Left ventricle myocardium superior (tissue), 1 donor: Measurements from ENCODE around the gene ZBP1. TPM values are rescaled to one million over a fixed set of nuclear protein-coding genes. Genes with fewer than 3 reads are reported as not detected.
"Not testable (repeated sequence)": the region's sequence is repeated elsewhere in the genome, so short reads cannot be mapped to it uniquely, and the experiment has no call there.

Experiments used
- ATAC-seq: fragments of 200-7000 bp; cut with Tn5 transposase; one replicate; pipeline ENCODE4 v1.9.1; 2020; ENCODE audit warnings: mild to moderate bottlenecking, moderate library complexity
- DNase-seq: peaks from one replicate; pipeline ENCODE4 v3.0.0-alpha.2; 2020
- intact Hi-C: fragments of 100-400 bp; cut with micrococcal nuclease; formaldehyde crosslinking; loops from one replicate; pipeline ENCODE4 v1.11.0; 2022
- total RNA-seq: library from RNA; stranded (reverse); fragmentation: NEBNext Ultra II Directional; extraction: Animal tissue kit (Norgen Biotek cat#: 25700); gene quantifications from one replicate; pipeline ENCODE4 v1.2.1, GENCODE V29; 2021
- donor health status: DM: no; HTN: yes; CAD: no; lungs with severe emphysema.

ZBP1 gene
- total RNA-seq, 1 donor from 2014 or later: 0.15 TPM

DNA sequence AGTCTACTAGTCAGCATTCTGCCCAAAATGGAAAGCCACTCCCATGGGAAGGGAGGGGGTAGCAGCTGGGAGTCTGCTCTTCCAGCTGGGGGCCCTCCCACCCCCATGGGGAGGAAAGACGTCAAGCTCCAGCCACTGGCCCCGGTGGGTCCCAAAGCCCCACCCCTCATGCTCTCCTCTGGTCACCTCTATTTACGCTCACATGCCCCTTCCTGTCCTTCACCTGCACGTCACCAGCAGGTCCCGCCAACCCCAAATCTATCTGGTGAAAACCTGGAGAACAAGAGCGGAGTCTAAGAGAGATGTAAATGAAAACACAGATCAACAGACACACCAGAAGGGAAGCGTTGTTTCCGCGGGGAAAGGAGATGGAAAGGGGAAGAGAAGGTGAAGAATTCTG is 30.0 kb upstream of the ZBP1 start:
- ATAC-seq: no peak
- DNase-seq: no peak
- intact Hi-C loops: loop anchor here (10.0 kb wide), 1 partner anchor 435 kb away; no protein-coding TSS in a partner anchor

DNA sequence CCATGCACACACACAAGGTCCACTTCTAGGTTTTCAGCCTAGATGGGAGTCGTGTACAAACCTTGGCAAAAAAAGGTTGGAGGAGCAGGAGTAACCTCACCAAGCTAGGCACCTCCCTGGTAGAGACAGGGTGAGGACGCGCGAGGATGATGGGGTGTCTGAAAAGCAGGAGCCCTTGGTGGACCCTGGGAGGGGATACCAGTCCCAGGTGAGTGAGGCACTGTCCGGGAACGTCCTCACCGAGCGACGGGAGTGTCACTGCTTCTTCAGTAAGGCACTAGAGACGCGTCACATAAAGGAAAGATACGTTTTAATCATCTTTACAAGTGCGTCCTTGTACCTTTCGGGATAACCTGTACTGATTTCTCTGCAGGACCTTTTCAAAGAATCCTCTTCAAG is 29.4 kb upstream of the ZBP1 start:
- intact Hi-C loops: loop anchor here (10.0 kb wide), 1 partner anchor 435 kb away; no protein-coding TSS in a partner anchor
- ATAC-seq (no peak), DNase-seq (peak; percentile 19)

DNA sequence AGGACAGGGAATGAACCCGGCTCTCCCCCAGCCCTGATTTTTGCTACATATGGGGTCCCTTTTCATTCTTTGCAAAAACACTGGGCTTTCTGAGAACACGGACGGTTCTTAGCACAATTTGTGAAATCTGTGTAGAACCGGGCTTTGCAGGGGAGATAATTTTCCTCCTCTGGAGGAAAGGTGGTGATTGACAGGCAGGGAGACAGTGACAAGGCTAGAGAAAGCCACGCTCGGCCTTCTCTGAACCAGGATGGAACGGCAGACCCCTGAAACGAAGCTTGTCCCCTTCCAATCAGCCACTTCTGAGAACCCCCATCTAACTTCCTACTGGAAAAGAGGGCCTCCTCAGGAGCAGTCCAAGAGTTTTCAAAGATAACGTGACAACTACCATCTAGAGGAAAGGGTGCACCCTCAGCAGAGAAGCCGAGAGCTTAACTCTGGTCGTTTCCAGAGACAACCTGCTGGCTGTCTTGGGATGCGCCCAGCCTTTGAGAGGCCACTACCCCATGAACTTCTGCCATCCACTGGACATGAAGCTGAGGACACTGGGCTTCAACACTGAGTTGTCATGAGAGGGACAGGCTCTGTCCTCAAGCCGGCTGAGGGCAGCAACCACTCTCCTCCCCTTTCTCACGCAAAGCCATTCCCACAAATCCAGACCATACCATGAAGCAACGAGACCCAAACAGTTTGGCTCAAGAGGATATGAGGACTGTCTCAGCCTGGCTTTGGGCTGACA is 28.8 kb upstream of the ZBP1 start:
- DNase-seq: no peak
- intact Hi-C loops: no loop called here
- no peak for ATAC-seq

DNA sequence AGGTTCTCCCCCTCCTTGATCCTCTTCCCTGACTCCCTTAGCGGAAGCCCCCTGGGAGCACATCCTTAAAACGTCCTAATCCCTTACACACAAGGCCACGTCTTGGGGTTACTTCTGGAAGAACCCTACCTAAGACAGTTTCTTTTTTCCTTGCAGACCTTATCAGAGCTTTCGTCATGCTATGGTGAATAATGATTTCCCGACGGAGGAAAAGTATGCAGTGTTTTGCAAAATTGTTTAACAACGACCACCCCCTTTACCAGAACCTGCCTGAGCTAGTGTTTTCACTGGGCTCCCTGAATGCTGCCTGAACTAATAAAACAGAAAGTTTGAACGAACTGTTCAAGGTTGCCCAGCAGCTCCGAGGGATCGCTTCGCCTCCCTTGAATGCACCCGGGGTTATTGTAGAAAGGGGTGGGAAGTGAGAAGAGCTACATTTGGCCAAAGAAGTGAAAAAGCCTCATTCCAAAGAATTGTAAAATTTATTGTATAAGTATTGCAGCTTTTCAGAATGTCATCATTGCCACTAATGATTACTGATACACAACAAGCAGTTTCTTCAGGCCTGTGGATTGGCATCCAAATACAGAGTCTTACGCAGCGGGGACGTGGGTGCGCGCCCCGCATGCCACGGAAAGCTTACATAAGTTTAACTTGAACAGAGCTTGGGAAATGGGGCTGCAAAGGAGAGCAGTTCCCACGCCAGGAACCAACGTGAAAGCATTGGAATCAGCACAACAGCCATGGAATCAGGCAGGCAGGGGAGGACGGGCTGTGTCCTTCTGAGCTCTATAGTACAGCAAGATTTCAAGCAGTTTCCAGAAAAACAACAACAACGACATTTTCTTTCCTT is 27.9 kb upstream of the ZBP1 start:
- no peak for DNase-seq
- intact Hi-C loops: no loop called here
- no peak for ATAC-seq

DNA sequence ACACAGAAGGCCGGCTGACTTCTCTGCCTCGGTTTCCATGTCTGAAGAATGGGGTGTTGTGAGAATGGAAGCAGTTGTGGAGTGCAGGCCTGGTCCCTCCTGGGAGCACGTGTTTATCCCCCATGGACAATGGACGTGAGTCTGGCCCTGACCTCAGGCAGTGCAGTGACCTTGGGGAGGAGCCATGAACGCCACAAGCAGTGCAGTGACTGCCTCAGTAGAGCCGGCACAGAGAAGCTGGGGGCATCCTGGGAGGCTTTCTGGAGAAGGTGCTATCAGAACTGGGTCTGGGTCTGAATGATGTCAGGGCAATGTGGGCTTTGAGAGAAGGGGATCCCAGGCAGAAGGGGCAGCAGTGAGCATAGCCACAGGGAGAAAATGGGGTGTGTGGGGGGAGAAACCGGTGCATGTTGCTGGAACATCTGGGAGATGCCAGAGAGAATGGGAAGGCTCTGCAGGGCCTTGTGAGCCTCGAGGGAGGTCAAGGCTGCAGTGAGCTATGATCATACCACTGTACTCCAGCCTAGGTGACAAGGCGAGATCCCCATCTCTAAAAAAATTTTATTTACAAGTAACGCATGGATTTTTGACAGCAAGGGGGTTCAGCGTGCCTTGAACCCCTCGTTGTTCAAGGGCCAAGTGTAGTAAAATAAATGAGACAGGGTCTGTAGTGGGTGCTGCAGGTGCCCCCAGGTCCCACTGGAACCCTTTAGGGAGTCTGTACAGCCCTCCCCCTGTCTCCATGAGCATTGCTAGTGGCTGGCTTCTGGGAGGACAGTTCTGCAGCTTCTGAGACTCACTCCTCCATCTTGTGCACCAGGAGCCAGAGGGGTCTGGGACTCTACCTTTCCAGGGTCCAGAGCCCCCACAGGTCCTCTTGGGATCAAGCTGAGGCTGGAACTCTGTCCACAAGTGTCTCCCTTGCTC is 27.0 kb upstream of the ZBP1 start:
- ATAC-seq: no peak
- intact Hi-C loops: no loop called here
- DNase-seq: no peak

DNA sequence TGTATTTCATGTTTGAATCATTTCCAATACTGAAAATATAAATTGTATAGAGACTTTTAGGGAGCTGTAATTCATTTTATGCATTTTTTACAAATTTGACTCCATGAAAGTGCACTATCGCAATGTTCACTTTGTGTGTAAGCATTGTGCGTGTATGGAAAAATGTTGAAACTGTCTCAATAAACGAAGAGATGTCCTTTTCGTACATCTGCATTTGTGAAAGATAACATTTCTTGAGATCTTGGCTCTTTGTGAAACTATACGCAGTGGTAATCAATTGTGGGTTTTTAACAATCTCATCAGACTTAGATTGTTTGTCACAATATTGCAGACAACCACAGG is 18.6 kb upstream of the ZBP1 start:
- intact Hi-C loops: no loop called here
- ATAC-seq (no peak), DNase-seq (no peak)

DNA sequence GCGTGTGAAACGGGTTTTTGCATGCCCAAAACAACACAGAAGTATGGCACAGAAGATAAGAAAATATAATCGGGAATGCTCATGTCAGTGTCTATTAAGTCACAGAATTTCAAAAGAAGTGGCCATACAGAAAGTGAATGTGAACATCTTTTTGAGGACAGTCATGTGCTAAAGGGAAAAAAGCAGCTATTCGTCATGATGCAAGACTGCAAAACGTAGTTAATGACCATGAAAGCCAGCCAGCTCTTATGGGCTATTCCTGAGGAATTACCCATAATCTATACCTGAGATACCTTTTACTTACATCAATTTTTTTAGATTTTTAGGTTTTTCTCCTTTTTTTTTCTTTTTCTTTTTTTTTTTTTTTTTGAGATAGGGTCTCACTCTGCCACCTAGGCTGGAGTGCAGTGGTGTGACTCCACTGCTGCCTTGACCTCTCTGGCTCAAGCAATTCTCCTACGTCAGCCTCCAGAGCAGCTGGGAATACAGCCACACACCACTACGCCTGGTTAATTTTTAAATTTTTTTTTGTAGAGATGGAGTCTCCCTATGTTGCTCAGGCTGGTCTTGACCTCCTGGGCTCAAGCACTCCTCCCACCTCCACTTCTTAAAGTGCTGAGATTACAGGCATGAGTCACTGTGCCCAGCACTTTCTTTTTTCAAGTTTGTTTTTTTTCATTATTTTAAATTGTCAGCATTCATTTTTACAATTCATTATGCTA is 18.1 kb upstream of the ZBP1 start:
- intact Hi-C loops: no loop called here
- DNase-seq: no peak
- ATAC-seq: no peak

DNA sequence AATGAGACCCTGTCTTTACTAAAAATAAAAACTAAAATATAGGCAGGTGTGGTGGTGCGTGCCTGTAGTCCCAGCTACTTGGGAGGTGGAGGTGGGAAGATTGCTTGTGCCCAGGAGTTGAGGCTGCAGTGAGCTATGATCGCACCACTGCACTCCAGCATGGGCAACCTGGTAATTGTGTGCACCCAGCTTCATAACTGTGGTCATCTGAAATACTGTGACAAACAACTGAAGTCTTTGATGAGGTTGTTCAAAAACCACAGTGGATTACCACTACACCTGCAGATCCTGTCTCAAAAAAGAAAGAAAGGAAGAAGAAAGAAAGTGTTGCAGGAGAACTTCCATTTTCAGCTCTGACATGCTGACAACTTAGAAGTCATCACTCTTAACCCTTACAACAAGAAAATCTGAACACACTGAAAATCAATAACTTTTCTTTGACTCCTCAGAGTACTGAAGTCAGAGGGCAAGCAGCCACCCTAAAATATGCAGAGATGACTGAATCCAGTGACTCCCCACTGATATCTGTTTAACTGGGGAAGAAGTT is 13.8 kb upstream of the ZBP1 start:
- intact Hi-C loops: no loop called here
- no peak for DNase-seq
- no peak for ATAC-seq

DNA sequence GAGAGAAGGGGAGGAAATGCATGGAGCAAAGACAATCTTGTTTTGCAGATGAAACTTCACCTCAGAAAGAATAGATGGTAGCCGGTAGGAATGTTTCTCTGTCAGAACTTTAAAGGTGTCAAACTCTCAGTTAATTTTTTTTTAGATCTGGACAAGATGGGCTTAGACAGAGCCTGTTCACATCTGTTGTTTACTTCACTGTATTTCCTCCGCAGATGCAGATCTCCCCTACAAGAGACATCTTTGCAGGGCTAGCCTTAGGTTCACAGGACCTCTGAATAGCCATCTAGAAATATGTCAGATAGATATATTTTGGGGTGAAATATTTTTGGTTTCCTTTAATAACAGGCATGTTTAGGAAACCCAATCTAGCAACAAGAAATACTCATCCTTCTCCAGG is 12.1 kb upstream of the ZBP1 start:
- intact Hi-C loops: no loop called here
- DNase-seq (no peak), ATAC-seq (no peak)

DNA sequence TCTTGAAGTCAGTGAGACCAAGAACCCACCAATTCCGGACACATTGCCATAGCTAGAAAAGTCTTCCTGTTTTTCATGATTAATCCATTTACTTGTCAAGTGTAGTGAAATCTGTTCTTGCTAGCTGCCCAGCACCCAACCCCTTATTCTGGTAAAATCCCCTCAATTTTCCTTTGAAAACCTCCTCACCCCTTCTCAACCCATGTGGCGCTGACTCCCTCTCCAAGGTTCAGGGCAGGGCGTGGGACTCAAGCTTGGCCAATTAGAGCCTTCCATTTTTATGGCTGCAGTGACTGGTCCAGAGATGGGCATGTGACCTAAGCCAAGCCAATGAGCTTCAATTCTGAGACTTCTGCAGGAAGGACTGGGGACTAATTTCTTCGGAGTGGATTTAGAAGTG is 9.8 kb upstream of the ZBP1 start:
- no peak for DNase-seq
- peak; percentile 46 for ATAC-seq
- intact Hi-C loops: no loop called here

DNA sequence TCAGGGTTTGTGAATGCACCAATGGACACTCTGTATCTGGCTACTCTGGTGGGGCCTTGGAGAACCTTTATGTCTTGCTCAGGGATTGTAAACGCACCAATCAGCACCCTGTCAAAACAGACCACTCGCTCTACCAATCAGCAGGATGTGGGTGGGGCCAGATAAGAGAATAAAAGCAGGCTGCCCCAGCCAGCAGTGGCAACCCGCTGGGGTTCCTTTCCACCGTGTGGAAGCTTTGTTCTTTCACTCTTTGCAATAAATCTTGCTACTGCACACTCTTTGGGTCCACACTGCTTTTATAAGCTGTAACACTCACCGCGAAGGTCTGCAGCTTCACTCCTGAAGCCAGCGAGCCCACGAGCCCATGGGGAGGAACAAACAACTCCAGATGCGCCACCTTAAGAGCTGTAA is 9.3 kb upstream of the ZBP1 start:
- intact Hi-C loops, ATAC-seq, DNase-seq: not testable (repeated sequence)

DNA sequence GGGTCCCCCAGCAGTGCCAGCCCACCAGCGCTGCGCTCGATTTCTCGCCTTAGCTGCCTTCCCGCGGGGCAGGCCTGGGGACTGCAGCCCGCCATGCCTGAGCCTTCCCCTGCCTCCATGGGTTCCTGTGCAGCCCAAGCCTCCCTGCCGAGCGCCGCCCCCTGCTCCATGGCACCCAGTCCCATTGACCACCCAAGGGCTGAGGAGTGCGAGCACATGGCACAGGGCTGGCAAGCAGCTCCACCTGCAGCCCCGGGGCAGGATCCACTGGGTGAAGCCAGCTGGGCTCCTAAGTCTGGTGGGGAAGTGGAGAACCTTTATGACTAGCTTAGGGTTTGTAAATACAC is 8.7 kb upstream of the ZBP1 start:
- ATAC-seq, intact Hi-C loops, DNase-seq: not testable (repeated sequence)

DNA sequence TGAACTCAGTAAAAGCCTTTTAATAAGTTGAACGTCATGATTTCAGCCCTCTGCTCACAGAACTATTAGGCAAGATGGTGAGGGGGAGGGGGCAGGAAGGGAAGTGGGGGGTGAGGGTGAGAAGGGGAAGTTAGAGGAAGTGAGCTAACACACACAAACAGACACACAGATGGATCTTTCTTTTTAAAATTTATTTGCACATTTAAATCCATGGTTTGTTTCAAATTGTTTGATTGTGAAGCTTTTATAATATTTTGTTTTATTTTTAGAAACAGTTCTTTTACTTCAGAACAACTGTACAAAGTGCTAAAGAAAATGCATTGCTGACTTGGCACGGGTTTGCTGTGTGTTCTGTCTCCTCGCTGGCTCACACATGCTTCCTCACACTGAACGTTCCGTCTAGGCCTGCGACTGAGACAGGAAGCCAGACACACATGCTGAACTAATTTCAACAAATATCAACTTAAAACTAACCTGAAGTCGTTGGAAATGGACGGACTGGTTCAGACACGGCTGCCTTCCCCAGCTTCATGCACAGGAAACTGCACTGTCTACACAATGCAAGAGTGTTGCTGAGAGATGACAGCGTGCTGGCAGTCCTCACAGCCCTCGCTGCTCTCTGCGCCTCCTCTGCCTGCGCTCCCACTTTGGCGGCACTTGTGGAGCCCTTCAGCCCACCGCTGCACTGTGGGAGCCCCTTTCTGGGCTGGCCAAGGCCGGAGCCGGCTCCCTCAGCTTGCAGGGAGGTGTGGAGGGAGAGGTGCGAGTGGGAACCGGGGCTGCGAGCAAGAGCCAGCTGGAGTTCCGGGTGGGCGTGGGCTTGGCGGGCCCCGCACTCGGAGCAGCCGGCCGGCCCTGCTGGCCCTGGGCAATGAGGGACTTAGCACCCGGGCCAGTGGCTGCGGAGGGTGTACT is 8.1 kb upstream of the ZBP1 start:
- intact Hi-C loops: no loop called here
- DNase-seq (peak; percentile 49), ATAC-seq (peak; percentile 94)

DNA sequence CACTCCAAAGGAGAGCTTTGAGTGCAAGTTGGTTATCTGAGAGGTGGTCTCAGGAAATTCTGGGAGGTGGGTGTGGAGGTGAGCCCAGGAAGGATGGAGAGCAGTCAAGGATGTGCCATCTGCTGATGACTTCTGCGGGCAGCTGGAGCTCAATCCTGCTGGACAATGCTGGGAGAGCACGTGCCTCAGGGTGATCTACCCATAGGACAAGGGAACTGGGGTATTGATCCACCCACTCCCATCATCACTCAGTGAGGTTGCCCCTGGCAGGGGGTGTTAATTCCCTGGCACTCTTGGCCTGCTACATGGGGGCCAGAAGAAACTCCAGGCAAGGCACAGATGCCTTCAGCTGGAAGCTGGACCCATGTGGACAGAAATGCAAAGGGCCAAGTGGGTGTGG is 7.1 kb upstream of the ZBP1 start:
- ATAC-seq (no peak), DNase-seq (no peak)
- intact Hi-C loops: no loop called here

DNA sequence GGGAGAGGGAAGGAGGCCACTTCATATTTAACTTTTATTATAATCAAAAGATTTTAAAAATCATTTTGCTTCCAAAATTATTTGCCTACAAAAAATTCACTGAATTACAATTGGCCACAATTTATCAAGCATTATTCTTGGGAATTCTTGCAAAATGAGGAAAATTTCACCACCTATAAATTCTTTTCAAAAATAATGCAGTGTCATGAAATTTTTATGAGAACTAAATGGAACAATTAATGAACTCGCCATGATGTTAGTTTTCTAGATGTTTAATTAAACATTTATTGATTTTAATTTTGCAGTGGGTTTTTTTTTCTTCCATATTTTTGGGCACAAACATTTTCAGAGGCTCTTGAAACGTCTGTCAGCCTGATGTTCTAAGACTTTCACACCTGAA is 5.8 kb upstream of the ZBP1 start:
- ATAC-seq (no peak), DNase-seq (no peak)
- intact Hi-C loops: no loop called here

DNA sequence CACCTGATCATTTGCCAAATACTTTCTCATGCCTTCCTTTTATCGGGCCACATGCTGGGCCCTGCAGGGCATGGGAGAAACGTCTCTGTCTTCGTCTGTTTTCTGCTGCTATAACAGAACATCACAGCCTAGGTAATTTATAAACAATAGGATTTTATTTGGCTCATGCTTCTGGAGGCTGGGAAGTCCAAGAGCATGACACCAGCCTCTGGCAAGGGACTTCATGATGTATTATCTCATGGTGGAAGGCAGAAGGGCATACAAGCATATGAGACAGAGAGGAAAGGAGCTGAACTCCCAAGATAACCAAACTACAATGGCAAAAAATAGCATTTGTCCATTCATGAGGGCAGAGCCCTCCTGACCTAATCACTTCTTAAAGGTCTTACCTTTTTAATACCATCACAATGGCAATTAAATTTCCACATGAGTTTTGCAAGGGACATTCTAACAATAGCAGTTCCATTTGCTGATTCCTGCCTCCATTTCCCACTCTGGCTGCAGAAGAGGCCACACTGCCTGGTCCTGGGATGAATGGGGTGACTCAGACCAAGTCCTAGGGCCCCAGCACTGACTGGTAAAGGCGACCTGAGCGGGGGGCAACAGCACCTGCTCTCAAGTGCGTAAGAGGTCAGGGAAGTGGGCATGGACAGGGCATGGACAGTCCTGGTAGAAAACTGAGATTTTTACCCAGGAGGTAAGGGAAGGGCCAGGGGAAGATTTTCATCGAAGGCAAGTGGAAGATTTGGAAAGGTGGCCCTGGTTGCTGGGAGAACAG is 5.1 kb upstream of the ZBP1 start:
- no peak for ATAC-seq
- DNase-seq: no peak
- intact Hi-C loops: no loop called here

DNA sequence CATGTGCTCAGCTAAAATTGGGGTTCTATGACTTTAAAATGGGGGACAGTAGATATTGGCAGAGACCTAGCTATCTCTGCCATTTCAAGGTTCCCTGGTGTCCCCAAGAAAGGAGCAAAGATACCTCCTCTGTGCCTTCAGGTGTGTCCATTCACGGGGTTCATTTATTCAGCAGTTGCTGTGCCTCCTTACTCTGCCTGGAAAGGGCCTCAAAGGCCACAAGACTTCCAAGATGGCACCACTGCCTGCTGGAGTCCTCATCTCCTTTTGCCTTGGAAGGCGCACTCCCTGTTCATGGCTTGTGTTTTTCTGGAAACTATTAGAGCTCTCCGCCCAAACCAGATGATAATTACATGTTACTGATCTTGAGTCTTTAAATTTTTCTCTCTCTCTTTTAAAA is 3.9 kb upstream of the ZBP1 start:
- intact Hi-C loops: no loop called here
- no peak for DNase-seq
- no peak for ATAC-seq
